ENCODE measurements around the gene TRAK1.

- TF ChIP-seq POLR2A (IDR thresholded peaks at IDR 0.05; ENCODE audit: low read length), result no peak
- no peak for TF ChIP-seq GATA1 (IDR thresholded peaks at IDR 0.05; ENCODE audit: low read depth, low read length)
These were observed 83.7 kb downstream of the TRAK1 start for GRCh38 chr3:42174679-42175385.
